ENCODE measurements around the gene SPRING1.

The SPRING1 gene

DNA sequence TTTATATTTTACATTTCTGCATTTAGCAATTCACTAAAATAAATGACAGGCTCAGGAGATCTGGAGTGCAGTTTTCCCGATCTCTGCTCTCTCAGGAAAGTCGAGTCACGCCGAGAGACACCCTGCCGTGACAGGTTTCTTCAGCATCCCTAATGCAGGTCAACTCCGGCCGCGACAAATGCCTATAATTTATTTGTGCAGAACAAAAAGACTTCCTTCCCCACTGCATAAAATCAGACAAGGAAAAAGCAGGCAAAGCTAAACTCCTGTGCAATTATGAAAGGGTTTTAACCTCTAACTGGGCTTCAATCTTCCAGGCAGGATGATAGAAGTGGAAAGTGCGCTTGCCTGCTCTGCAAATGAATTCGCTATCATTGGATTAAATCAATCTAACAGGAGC lies 28.1 kb downstream of the SPRING1 start:
- no peak for DNase-seq (ENCODE audit: low read depth, low spot score)

DNA sequence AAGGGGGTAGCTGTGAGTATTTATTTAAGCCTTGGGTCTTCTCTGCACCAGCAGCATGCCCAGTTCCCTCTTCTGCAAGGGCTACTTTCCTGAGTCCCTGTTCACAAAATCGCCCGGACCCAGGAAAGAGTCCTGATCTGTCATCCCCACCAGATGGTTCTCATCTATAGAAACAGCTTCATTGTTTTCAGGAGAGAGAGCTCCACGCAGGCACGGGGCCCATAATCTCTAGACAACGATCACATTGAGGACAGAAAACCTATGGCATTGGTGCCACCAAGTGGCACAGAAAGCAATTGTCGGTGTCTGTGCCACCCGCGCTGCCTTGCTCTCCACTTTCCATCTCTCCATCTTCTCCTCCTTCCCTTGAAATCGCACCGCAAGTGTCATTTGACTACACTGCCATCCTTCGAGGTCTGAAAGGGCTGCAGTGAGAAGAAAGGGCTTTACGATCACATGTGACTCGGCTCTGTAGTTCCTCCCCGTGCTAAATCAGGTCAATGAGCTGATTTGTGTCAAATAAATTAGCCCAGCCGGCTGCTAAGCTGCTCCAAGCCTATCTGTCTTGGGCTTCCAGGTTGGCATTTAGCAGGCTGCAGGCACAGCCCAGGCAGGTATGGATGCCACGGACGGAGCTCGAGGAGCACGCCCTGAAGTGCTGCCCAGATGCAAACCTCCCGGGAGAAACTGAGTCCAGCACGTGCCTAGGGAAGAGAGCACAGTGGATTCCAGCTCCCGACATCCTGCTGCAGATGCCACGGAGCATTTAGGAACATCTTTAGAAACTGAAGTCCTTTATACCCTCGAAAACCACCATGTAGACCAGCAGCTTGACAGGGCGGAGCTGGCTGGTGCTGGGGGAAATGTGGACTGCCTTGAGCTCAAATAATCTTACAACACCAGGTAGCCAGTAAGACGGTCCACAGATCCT lies 28.8 kb downstream of the SPRING1 start:
- peak; percentile 78 for DNase-seq (ENCODE audit: low read depth, low spot score)

DNA sequence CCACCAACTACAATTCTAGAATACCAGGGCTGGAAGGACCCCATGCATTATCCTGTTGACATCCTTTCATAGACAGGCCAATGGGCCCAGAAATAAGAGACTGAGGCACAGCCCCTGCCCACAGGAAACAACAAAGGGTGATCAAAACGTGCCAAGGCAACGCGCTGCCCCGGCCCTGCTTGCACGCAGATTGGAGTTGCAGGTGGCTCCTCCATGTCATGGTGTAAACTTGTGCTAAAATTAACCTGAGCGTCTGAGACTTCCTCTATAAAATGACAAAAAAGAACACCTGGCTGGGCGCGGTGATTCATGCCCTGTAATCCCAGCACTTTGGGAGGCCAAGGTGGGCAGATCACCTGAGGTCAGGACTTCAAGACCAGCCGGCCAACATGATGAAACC lies 30.1 kb downstream of the SPRING1 start:
- no peak for DNase-seq (ENCODE audit: low read depth, low spot score)

DNA sequence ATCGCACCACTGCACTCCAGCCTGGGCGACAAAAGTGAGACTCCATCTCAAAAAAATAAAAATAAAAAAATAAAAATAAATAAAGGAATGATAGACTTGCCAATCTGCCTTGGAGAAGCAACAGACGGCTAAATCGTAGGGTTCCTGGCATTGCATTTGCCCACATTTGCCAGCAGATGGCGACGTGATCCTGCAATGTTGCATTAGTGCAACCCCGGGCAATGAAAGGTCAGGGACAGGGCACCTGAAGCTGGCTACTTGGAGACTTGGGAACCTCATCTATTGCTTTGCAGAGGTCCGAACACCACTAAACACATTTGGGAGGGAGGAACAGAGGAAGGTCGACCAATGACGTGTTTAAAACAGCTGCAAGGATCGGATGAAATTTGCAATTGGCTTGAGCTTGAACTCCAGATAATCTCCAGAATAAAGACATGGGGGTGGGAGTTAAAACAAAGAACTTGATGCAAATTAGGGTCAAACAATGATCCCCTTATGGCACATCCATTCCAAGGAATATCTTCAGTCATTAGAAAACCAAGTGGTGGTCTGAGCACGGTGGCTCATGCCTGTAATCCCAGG lies 34.6 kb downstream of the SPRING1 start:
- peak; percentile 77 for DNase-seq (ENCODE audit: low read depth, low spot score)

DNA sequence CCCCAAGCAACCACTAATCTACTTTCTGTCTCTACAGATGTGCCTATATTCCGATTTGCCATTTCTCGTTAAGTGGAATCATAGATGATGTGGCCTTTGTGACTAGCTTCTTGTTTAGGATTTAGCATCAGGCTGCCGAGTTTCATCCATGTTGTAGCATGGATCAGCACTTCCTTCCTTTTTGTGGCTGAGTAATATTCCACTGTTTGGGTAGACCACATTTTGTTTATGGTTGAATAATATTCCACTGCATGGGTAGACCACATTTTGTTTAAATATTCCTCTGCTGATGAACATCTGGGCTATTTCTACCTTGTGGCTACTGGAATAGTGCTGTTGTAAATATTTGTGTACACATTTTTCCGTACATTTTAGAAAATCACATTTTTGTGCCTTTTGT lies 36.4 kb downstream of the SPRING1 start:
- DNase-seq (ENCODE audit: low read depth, low spot score) = no peak

DNA sequence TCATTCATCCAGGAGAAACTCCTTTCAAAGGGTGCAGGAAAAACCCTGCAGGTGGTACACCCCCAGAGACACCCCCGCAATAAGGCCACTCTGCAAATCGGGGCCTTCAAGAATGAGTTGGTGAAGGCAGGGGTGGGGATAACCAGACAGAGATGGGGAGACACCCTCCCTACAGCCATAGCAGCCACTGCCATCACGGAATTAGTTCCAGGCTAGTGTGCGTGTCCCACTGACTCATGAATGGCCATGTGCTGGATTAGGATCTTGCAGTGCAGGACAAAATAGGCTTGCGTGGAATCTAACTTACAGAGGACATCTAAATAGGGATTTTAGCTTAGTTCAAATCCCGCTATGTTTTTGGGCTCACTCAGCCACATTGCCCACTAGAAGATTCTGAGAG lies 37.8 kb downstream of the SPRING1 start:
- DNase-seq (ENCODE audit: low read depth, low spot score) = no peak

DNA sequence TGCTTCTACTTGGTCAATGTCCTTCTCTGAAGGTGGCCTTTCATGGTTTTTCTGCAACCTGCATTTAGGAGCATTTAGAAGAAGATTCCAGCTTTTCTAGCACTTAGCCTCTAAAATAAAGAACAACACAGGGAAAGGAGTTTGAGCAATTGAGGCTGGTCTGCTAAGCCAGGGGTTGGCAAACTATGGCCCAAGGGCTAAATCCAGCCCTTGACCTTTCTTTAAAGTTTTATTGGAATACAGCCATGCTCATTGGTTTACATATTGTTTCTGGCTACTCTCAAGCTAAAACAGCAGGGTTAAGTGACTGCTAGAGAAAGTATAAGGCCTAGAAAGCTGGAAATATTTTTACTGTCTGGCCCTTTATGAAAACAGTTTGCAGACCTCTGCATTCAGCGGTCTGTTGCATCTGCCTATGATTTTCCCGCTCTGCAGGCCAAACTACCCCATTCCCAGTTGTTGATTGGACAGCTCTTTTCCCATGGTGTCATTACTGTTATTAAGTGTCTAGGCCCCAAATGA lies 39.3 kb downstream of the SPRING1 start:
- no peak for DNase-seq (ENCODE audit: low read depth, low spot score)

DNA sequence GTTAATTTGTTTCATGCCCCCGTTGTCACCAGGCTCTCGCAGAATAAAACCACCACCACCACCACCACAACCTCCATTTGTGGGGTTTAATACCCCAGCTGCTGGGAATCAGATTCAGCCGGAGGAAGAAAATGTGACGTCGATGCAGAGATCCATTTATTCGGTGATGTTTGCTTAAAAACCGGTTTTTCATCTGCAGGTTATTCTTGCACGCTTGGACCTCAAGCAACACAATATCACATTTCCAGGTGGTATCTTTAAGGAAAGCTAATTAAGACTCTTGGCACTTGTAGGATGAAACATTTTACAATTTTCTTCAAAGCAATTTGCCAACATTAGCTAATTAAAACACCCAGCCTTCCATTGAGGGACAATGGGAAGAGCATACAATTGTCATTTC lies 39.8 kb downstream of the SPRING1 start:
- DNase-seq (ENCODE audit: low read depth, low spot score) = no peak

DNA sequence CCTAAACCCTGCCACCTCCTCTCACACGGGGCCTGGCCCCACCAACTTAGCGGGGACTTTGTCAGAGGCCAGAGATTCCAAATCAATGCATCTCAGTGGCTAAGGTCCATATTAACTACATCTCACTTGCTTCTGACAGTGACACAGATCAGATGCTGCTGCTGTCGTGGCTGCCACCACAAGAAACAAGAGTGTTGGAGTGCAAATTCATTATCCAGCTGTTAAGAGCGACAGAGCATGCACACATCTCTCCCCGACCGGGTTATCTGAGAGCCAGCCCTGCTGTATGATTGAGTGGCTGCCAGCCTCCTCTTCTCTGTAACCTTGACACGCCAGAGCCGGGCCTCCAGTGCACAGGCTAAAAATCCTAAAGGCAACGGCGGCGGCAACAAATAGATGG lies 40.2 kb downstream of the SPRING1 start:
- no peak for DNase-seq (ENCODE audit: low read depth, low spot score)

DNA sequence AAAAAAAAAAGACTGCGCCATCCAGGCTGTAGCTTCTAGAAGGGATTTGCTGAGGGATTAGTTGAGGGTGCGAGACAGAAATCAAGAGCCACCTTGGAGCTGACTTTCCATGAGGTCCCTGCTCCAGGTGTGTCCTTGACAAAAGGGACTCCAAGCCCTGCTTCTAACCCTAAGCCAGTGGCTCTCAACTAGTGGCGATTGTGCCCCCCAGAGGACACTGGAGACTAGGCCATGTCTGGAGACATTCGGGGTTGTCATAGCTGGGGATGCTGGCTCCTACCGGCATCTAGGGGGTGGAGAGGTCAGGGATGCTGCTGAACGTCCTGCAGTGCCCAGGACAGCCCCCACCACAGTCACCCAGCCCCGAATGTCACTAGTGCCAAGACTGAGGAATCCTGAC lies 40.6 kb downstream of the SPRING1 start:
- peak; percentile 18 for DNase-seq (ENCODE audit: low read depth, low spot score)

DNA sequence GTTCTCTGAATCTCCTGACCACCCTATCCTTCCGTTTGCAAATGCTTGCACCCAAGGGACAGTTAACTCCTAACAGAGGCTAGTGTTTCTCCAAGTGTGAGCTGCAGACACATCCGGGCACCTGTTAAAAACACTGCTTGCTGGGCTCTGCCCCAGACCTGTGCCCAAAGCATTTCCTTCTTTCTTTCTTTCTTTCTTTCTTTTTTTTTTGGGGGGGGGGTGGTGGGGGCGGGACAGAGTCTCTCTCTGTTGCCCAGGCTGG lies 42.5 kb downstream of the SPRING1 start:
- DNase-seq (ENCODE audit: low read depth, low spot score) = no peak

DNA sequence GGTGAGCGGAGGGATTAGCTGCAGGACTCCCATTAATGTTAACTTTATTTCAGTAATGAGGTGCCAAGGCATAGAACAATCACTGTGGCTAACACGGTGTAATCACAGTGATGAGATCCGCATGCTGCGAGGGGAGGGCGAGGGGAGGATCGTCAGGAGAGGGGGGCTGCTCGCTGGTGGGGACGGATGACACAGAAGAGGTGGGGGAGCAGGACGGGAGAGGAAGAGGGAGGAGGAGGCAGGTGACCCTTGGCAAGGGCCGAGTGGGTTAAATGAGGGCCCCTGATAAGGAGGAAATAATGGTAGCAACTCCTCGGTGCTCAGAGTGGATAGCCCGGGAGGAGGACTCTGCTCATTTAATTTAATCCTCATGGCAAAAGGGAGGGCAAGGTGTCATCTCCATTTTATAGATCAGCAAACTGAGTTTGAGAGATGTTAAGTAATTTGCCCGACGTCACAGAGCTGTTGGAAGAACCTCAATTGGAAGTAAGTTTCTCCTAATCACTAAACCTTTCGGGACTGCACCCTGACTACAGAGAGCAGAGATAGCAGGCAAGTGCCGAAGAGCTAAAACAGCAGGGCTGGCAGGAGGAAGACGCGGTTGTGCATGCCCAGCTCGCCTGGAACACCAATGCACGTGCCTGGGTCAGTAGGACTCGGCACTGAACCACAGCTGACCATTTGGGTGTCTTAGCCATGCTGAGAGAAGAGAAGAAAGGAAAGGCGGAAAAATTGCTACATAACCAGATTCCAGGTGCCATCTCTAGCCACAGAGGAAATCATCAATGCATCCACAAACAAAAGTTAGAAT lies 43.0 kb downstream of the SPRING1 start:
- DNase-seq (ENCODE audit: low read depth, low spot score) = no peak

DNA sequence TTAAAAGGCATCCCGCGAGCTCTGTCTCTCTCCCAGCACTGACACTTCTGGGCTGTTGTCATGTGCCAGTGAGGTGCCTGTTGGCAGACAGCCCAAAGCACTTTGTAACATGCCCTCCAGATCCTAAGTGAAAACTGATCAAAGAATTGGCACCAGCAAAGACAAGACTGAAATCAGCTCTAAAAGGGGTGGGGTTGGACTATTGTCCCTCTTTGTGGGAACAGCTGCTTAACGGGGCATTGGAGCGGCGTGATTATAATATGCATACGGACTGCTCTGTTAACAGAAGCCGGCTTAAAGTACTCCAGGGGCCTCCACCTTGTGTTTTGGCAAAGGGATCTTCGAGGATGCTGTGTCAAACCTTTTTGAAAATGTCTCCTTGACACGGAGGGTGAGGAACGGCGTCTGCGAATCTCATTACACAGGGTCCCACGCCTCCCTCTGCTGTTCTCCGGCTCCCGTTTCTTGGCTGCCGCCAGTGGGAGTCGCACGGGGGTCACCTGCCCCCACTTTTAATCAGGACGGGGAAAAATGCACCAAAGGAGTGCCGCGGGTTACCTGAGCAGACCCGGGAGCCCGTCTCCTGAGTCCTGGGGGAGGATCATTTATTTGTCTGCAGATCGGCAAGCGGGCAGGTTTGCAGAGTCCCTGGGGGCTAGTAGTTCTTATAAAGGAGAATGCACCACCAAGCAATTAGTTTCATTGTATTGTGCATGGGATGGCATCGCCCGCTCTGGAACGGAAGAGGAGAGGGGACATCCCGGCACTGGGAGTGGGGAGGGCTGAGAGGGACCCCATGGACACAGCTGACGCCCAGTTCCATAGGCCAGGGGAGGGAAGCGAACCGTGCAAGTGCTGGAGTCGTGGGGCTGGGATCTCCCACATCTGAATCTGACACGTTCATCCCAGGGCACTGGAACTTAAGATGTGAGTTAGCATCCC lies 44.3 kb downstream of the SPRING1 start:
- peak; percentile 26 for DNase-seq (ENCODE audit: low read depth, low spot score)

DNA sequence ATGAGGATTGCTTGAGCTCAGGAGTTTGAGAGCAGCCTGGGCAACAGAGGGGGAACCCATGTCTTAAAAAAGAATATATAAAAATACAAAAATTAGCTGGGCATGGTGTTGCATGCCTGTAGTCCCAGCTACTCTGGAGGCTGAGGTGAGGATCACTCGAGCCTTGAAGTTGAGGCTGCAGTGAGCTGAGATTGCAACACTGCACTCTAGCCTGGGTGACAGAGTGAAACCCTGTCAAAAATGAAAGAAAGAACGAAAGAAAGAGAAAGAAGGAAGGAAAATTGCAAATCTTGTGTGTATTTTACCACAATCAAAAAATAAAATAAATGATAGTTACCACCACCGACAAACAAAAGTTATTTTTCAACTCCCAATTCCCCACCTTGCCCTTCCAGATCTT lies 45.3 kb downstream of the SPRING1 start:
- DNase-seq (ENCODE audit: low read depth, low spot score) = no peak

DNA sequence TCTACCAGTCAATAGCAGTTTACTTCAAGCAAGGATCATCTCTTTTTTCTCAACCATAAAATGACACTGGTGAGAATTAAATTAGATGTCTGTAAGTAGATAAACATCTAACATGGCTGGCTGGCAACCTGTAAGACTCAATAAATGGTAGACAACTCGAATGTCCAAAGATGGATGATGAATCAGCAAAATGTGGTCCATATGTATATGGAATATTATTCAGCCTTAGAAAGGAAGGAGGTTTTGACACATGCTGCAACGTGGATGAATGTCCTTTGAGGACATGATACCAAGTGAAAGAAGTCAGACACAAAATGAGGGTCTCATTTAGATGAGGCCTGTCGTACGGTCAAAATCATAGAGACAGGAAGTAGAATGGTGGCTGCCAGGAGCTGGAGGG lies 46.2 kb downstream of the SPRING1 start:
- DNase-seq (ENCODE audit: low read depth, low spot score) = no peak

DNA sequence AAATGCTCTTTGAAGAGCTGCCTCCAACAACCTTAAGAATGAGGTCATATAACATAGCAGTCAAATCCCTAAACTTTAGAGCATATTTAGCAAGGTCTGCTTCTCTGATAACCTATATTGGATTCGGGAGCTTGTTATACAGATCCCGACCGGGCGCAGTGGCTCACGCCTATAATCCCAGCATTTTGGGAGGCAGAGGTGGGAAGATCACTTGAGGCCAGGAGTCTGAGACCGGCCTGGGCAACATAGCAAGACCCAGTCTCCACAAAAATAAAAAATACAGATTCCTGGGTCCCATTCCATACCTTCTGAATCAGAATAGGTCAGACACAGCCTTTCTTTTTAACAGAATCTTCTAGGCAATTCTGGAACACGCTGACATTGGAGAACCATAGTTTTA lies 46.7 kb downstream of the SPRING1 start:
- no peak for DNase-seq (ENCODE audit: low read depth, low spot score)

DNA sequence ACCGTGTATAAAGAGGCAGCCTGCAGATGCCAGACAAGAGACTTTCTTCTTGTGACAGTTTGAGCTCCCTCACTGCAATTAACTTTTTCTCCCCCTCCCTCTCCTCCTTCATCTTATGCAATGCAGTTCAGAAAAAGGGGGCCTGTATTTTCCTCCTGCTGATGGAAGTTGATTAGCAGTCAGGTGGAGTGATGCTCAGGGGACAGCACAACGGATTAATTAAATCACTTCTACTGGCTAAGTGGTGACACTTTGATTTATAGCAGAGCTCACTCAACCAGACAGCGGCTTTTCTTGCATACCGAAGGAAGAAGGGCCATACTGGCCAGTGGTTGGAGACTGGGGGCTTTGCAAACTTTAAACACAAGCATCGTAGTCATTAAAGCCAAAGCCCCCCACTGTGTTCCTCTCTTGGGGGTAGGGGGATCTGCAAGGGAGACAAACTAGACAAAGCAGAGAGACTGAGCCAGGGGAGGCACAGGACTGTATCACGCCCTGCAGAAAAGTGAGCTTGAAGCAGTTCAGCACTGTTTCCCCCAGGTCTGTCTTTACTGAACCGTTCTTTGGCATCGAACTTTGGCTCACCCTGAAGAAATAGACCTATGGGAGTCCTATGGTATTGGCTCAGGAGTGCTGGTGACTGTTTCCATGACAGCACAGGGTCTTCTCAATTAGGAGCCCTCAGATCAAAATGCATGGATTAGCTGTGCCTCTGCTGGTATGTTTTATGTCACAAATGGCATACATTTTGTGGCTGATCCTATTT lies 47.7 kb downstream of the SPRING1 start:
- DNase-seq (ENCODE audit: low read depth, low spot score) = no peak

DNA sequence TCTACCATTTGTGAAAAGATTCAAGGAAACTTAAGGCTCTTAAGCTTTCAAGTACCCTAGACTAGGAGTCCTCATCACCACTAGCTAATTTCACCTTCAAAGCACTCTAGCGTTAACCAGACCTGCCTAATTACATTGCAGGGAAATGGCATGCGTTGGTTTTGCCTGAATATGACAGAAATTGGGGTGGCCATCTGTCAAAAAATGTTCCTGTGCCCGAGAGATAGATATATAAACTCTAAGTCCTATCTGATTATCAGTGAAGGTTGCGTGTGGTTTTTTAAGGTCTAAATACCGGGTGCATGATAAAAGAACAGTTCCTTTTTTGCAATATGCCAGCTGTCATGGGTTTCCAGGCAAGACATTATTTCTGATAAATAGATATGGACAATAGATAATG lies 48.3 kb downstream of the SPRING1 start:
- DNase-seq (ENCODE audit: low read depth, low spot score) = no peak

All from astrocyte of the hippocampus (primary cell).